ENCODE data around the gene ASIC3.

DNA sequence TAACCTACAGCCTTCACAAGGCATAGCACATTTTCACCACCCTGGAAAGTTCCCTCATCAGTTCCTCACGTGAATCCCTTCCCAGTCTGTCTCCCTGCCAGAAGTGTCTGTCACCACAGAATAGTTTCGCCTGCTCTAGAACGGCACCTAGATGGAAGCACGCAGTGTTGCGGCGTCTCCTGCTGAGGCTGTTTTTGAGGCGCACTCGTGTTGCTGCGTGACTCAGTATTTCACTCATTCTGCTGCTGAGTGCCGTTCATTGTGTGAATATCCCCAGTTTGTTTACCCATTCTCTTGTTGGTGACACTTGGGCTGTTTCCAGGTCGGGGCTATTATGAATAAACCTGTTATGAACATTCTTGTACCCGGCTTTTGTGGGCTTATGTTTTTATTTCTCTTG, 44.8 kb upstream of the ASIC3 start:
- TF ChIP-seq, protein P1, sequence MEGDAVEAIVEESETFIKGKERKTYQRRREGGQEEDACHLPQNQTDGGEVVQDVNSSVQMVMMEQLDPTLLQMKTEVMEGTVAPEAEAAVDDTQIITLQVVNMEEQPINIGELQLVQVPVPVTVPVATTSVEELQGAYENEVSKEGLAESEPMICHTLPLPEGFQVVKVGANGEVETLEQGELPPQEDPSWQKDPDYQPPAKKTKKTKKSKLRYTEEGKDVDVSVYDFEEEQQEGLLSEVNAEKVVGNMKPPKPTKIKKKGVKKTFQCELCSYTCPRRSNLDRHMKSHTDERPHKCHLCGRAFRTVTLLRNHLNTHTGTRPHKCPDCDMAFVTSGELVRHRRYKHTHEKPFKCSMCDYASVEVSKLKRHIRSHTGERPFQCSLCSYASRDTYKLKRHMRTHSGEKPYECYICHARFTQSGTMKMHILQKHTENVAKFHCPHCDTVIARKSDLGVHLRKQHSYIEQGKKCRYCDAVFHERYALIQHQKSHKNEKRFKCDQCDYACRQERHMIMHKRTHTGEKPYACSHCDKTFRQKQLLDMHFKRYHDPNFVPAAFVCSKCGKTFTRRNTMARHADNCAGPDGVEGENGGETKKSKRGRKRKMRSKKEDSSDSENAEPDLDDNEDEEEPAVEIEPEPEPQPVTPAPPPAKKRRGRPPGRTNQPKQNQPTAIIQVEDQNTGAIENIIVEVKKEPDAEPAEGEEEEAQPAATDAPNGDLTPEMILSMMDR (conservative IDR thresholded peaks at IDR 0.05; ENCODE audit: low read length), result no peak
- no peak for TF ChIP-seq EZH2phosphoT487 (IDR thresholded peaks at IDR 0.05; ENCODE audit: borderline replicate concordance)
